ENCODE measurements around the gene SGTA.

The SGTA gene

GRCh38 chr19:2761309-2761677, 21.8 kb downstream of the SGTA start:
- Histone ChIP-seq H3K27ac (replicated peaks) (no peak overlapping the region), H3K4me3 (replicated peaks; ENCODE audit: insufficient read depth, low read length) (no peak overlapping the region), H3K27me3 (ENCODE audit: insufficient read depth, poor library complexity, severe bottlenecking) (no peaks in the 10 kb centered on the region)
- DNase-seq (ENCODE audit: low read depth in 1 of 2, low spot score in 1 of 2) = no peak
- TF ChIP-seq CTCF (IDR thresholded peaks at IDR 0.05; ENCODE audit: insufficient read depth, low read length) = no peak
- no peak for TF ChIP-seq GABPA (IDR thresholded peaks at IDR 0.05; ENCODE audit: low read depth)
- no peak for TF ChIP-seq SPI1 (IDR thresholded peaks at IDR 0.05; ENCODE audit: borderline replicate concordance, low read depth)
- no peak for TF ChIP-seq POLR2AphosphoS5 (IDR thresholded peaks at IDR 0.05; ENCODE audit: low read depth)
- TF ChIP-seq REST (IDR thresholded peaks at IDR 0.05; ENCODE audit: insufficient replicate concordance, low read depth) = no peak

- Histone ChIP-seq H3K27ac (replicated peaks) (no peak overlapping the region), H3K27me3 (ENCODE audit: insufficient read depth, poor library complexity, severe bottlenecking) (no peaks in the 10 kb centered on the region), H3K4me3 (replicated peaks; ENCODE audit: insufficient read depth, low read length) (no peak overlapping the region)
- no peak for DNase-seq (ENCODE audit: low read depth in 1 of 2, low spot score in 1 of 2)
- TF ChIP-seq GABPA (IDR thresholded peaks at IDR 0.05; ENCODE audit: low read depth) = no peak
- TF ChIP-seq POLR2AphosphoS5 (IDR thresholded peaks at IDR 0.05; ENCODE audit: low read depth) = no peak
- no peak for TF ChIP-seq CTCF (IDR thresholded peaks at IDR 0.05; ENCODE audit: insufficient read depth, low read length)
- no peak for TF ChIP-seq REST (IDR thresholded peaks at IDR 0.05; ENCODE audit: insufficient replicate concordance, low read depth)
- TF ChIP-seq SPI1 (IDR thresholded peaks at IDR 0.05; ENCODE audit: borderline replicate concordance, low read depth) = no peak
Measured at GRCh38 chr19:2759965-2760364, 23.1 kb downstream of the SGTA start.

- H3K27me3 ChIP-seq (ENCODE audit: insufficient read depth, poor library complexity, severe bottlenecking) = no peaks in the 10 kb centered on the region
- TF ChIP-seq GABPA (IDR thresholded peaks at IDR 0.05; ENCODE audit: low read depth) = no peak
- TF ChIP-seq SPI1 (IDR thresholded peaks at IDR 0.05; ENCODE audit: borderline replicate concordance, low read depth) = no peak
- no peak for TF ChIP-seq CTCF (IDR thresholded peaks at IDR 0.05; ENCODE audit: insufficient read depth, low read length)
- TF ChIP-seq POLR2AphosphoS5 (IDR thresholded peaks at IDR 0.05; ENCODE audit: low read depth) = no peak
- TF ChIP-seq REST (IDR thresholded peaks at IDR 0.05; ENCODE audit: insufficient replicate concordance, low read depth) = no peak
Measured at GRCh38 chr19:2759362-2759761, 23.7 kb downstream of the SGTA start.

More at GRCh38 chr19:2759362-2759761, 23.7 kb downstream of the SGTA start:
- Histone ChIP-seq H3K27ac (replicated peaks) (no peak overlapping the region), H3K4me3 (replicated peaks; ENCODE audit: insufficient read depth, low read length) (no peak overlapping the region)
- no peak for DNase-seq (ENCODE audit: low read depth in 1 of 2, low spot score in 1 of 2)
